Neural cell (in vitro differentiated cells): ENCODE measurements around the gene PRRT1. TPM values are rescaled to one million over a fixed set of nuclear protein-coding genes. Genes with fewer than 3 reads are reported as not detected.

ENCODE experiments used
- H2AFZ ChIP-seq: fragments of 200-600, 300-800 bp; sonication (generic), shearing (Covaris generic); 2 replicates; pipeline ENCODE4 v1.6.0; 2014; ENCODE audit warnings: low read depth, mild to moderate bottlenecking, antibody characterized with exemption, low read length, moderate library complexity
- H3F3A ChIP-seq: fragments of 200-600 bp; shearing (Covaris generic); 2 replicates; pipeline ENCODE4 v1.6.1; 2016; ENCODE audit warnings: mild to moderate bottlenecking, moderate library complexity, mixed read lengths, antibody characterized with exemption, low read length; ENCODE audit not compliant: insufficient read depth, poor library complexity, severe bottlenecking
- H3K27ac ChIP-seq: fragments of 200-600, 300-800 bp; sonication (generic), shearing (Covaris generic); 2 replicates; pipeline ENCODE4 v1.5.1; 2014; ENCODE audit warnings: mild to moderate bottlenecking, low read length, moderate library complexity
- H3K27me3 ChIP-seq: fragments of 300-800, 200-600 bp; sonication (generic), shearing (Covaris generic); 2 replicates; pipeline ENCODE4 v1.6.0; 2014; ENCODE audit warnings: mild to moderate bottlenecking, low read depth, low read length, moderate library complexity; ENCODE audit not compliant: insufficient read depth
- H3K36me3 ChIP-seq: fragments of 300-800, 200-600 bp; sonication (generic), shearing (Covaris generic); 2 replicates; pipeline ENCODE4 v1.5.1; 2014; ENCODE audit warnings: mild to moderate bottlenecking, antibody characterized with exemption, low read length, moderate library complexity; ENCODE audit not compliant: insufficient read depth
- H3K4me2 ChIP-seq: fragments of 300-800, 200-600 bp; sonication (generic), shearing (Covaris generic); 2 replicates; pipeline ENCODE4 v1.6.0; 2014; ENCODE audit warnings: mild to moderate bottlenecking, low read length
- H3K4me3 ChIP-seq: fragments of 300-800, 200-600 bp; sonication (generic), shearing (Covaris generic); 2 replicates; pipeline ENCODE4 v1.5.1; 2014; ENCODE audit warnings: mild to moderate bottlenecking, low read length, moderate library complexity
- H3K79me2 ChIP-seq: fragments of 200-600 bp; shearing (Covaris generic); replicated peaks from 2 replicates; pipeline ENCODE4 v1.6.0; 2014; ENCODE audit warnings: mild to moderate bottlenecking, low read length, moderate library complexity; ENCODE audit not compliant: insufficient read depth
- H3K9ac ChIP-seq: fragments of 300-800, 200-600 bp; sonication (generic), shearing (Covaris generic); 2 replicates; pipeline ENCODE4 v1.6.1; 2016; ENCODE audit warnings: mild to moderate bottlenecking, low read length, mixed read lengths
- H3K9me2 ChIP-seq: fragments of 200-600 bp; shearing (Covaris generic); 2 replicates; pipeline ENCODE4 v1.6.1; 2016; ENCODE audit warnings: mild to moderate bottlenecking, low read length, mixed read lengths; ENCODE audit not compliant: insufficient read depth
- H3K9me3 ChIP-seq: fragments of 200-600, 300-800 bp; sonication (generic), shearing (Covaris generic); 2 replicates; pipeline ENCODE4 v1.6.1; 2016; ENCODE audit warnings: mild to moderate bottlenecking, mixed run types, low read length, moderate library complexity, mixed read lengths
- H4K20me1 ChIP-seq: fragments of 200-600 bp; shearing (Covaris generic); 2 replicates; pipeline ENCODE4 v1.6.1; 2016; ENCODE audit warnings: mild to moderate bottlenecking, mixed run types; ENCODE audit not compliant: insufficient read depth
- CTCF ChIP-seq: fragments of 450-650 bp; IDR thresholded peaks from 2 replicates; pipeline ENCODE4 v1.5.1; 2014; ENCODE audit warnings: antibody characterized with exemption, mild to moderate bottlenecking, moderate library complexity; ENCODE audit not compliant: poor library complexity, severe bottlenecking
- EP300 ChIP-seq: fragments of 450-650 bp; conservative IDR thresholded peaks from 2 replicates; pipeline ENCODE4 v1.6.1; 2014; ENCODE audit warnings: antibody characterized with exemption, mild to moderate bottlenecking, moderate library complexity; ENCODE audit not compliant: poor library complexity, severe bottlenecking
- EZH2 ChIP-seq: fragments of 200-600, 300-800 bp; shearing (Covaris generic), sonication (generic); IDR thresholded peaks from 2 replicates; pipeline ENCODE4 v1.6.1; 2014; ENCODE audit warnings: antibody characterized with exemption, low read length, borderline replicate concordance, mild to moderate bottlenecking; ENCODE audit not compliant: insufficient read depth, poor library complexity, severe bottlenecking
- MXI1 ChIP-seq: fragments of 450-650 bp; conservative IDR thresholded peaks from 2 replicates; pipeline ENCODE4 v1.6.1; 2014; ENCODE audit warnings: antibody characterized with exemption, mild to moderate bottlenecking; ENCODE audit not compliant: poor library complexity, severe bottlenecking
- POLR2AphosphoS5 ChIP-seq: IDR thresholded peaks from 2 replicates; pipeline ENCODE4 v1.6.1; 2012
- RAD21 ChIP-seq: fragments of 450-650 bp; conservative IDR thresholded peaks from 2 replicates; pipeline ENCODE4 v1.6.1; 2014; ENCODE audit warnings: antibody characterized with exemption, mild to moderate bottlenecking, moderate library complexity
- REST ChIP-seq: IDR thresholded peaks from 2 replicates; pipeline ENCODE4 v1.6.1; 2012; ENCODE audit warnings: borderline replicate concordance
- SMC3 ChIP-seq: fragments of 450-650 bp; conservative IDR thresholded peaks from 2 replicates; pipeline ENCODE4 v1.6.1; 2014; ENCODE audit warnings: antibody characterized with exemption, mild to moderate bottlenecking, moderate library complexity; ENCODE audit not compliant: poor library complexity
- TAF1 ChIP-seq: IDR thresholded peaks from 2 replicates; pipeline ENCODE4 v1.6.1; 2012; ENCODE audit warnings: low read depth
- polyA plus RNA-seq: library from polyadenylated mRNA; depleted of rRNA; stranded (reverse); fragments of >200 nt; gene quantifications from 2 replicates; pipeline ENCODE4 v1.2.3, GENCODE V29; 2014

The PRRT1 gene
- polyA plus RNA-seq, 1 donor from 2014 or later: 0.22 TPM

GRCh38 chr6:32167154-32167760, 15.5 kb upstream of the PRRT1 start (continued):
- TF ChIP-seq CTCF: no peak
- TF ChIP-seq MXI1: no peak
- TF ChIP-seq POLR2AphosphoS5: no peak
- no peak for TF ChIP-seq EZH2

- Histone ChIP-seq H2AFZ (no peak overlapping the region), H3K27me3 (no peaks in the 10 kb centered on the region), H3K36me3 (no peaks in the 10 kb centered on the region), H3K9ac (no peak overlapping the region), H4K20me1 (no peaks in the 10 kb centered on the region), H3K4me2 (no peak overlapping the region), H3K27ac (no peak overlapping the region), H3K9me2 (no peaks in the 10 kb centered on the region), H3K4me3 (no peak overlapping the region), H3F3A (no peaks in the 10 kb centered on the region), H3K79me2 (no peaks in the 10 kb centered on the region), H3K9me3 (no peaks in the 10 kb centered on the region)
- no peak for TF ChIP-seq REST
- TF ChIP-seq MXI1: no peak
- TF ChIP-seq POLR2AphosphoS5: no peak
- no peak for TF ChIP-seq SMC3
- TF ChIP-seq TAF1: no peak
- no peak for TF ChIP-seq EP300
- TF ChIP-seq EZH2: no peak
- no peak for TF ChIP-seq RAD21
- no peak for TF ChIP-seq CTCF
These were observed 14.8 kb upstream of the PRRT1 start for GRCh38 chr6:32166411-32167061.
